ENCODE data around the gene RAB1B. TPM values are rescaled to one million over a fixed set of nuclear protein-coding genes. Genes with fewer than 3 reads are reported as not detected.

RAB1B gene
- total and polyA plus RNA-seq, 12 donors, result 117 to 153 (median 132) TPM

DNA sequence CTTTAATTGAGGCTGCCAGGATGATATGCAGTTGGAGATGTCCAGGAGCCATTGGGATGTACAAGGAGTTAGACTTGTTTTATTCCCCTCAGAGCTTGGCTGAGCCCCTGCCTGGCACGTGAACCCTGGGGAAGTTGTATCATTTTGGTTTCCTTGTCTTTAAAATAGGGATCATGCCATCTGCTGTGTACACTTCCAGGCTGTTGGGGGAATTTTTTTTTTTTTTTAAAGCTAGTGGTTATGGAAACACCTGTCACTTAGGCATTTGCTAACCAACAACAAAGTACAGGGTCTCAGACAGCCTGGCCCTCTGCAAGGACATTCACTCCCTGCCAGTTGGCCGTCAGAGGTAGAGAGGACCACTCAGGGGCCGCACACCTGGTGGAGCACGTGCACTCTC lies 8.5 kb upstream of the RAB1B start:
- DNase-seq (no peak), ATAC-seq (no peak)
- WGBS, 2 donors, result 92 to 96% methylated on average over 4 of the region's 4 CpGs
- H3K27me3 ChIP-seq, result peaks cover 0 to 17% (median 0%) of the 10 kb centered on the region in 7 donors
- no peak overlapping the region for H3K27ac ChIP-seq
- H3K4me1 ChIP-seq, result peaks cover 0 to 19% (median 13%) of the 10 kb centered on the region in 9 donors
- TF ChIP-seq, protein P1, sequence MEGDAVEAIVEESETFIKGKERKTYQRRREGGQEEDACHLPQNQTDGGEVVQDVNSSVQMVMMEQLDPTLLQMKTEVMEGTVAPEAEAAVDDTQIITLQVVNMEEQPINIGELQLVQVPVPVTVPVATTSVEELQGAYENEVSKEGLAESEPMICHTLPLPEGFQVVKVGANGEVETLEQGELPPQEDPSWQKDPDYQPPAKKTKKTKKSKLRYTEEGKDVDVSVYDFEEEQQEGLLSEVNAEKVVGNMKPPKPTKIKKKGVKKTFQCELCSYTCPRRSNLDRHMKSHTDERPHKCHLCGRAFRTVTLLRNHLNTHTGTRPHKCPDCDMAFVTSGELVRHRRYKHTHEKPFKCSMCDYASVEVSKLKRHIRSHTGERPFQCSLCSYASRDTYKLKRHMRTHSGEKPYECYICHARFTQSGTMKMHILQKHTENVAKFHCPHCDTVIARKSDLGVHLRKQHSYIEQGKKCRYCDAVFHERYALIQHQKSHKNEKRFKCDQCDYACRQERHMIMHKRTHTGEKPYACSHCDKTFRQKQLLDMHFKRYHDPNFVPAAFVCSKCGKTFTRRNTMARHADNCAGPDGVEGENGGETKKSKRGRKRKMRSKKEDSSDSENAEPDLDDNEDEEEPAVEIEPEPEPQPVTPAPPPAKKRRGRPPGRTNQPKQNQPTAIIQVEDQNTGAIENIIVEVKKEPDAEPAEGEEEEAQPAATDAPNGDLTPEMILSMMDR (IDR thresholded peaks at IDR 0.05), result no peak
- peaks cover 0 to 58% (median 4%) of the 10 kb centered on the region in 9 donors for H3K36me3 ChIP-seq
- H3K9me3 ChIP-seq, result no peaks in the 10 kb centered on the region
- no peak overlapping the region for H3K4me3 ChIP-seq
- intact Hi-C loops (cut with DNase I), result loop anchor here in 4 of 10 donors (1.0 to 2.0 kb wide), 3 partner anchors 37 to 77 kb away; no protein-coding TSS in a partner anchor

DNA sequence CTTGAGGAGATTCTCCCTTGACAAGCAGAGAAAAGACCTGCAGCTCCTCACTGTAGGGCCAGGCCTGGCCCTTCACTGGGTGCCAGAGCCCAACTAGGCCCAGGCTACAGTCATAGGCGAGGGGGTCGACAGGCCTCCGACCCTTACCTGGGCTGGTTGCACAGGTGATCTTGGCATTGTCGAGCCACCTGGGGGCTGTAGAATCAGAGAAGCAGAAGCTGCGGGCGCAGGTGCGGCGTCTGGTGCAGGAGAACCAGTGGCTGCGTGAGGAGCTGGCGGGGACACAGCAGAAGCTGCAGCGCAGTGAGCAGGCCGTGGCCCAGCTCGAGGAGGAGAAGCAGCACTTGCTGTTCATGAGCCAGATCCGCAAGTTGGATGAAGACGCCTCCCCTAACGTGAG lies 6.9 kb upstream of the RAB1B start:
- H3K4me1 ChIP-seq, result peaks cover 0 to 20% (median 13%) of the 10 kb centered on the region in 9 donors
- no peak overlapping the region for H3K27ac ChIP-seq
- no peak overlapping the region for H3K4me3 ChIP-seq
- intact Hi-C loops (cut with DNase I), result no loop called here
- 92 to 94% methylated on average over 16 of the region's 16 CpGs for WGBS, 2 donors
- no peaks in the 10 kb centered on the region for H3K9me3 ChIP-seq
- ATAC-seq (no peak), DNase-seq (no peak)
- H3K36me3 ChIP-seq, result peaks cover 0 to 74% (median 4%) of the 10 kb centered on the region in 9 donors
- peaks cover 0 to 9% (median 0%) of the 10 kb centered on the region in 7 donors for H3K27me3 ChIP-seq
- TF ChIP-seq, protein P1 (IDR thresholded peaks at IDR 0.05), result no peak

DNA sequence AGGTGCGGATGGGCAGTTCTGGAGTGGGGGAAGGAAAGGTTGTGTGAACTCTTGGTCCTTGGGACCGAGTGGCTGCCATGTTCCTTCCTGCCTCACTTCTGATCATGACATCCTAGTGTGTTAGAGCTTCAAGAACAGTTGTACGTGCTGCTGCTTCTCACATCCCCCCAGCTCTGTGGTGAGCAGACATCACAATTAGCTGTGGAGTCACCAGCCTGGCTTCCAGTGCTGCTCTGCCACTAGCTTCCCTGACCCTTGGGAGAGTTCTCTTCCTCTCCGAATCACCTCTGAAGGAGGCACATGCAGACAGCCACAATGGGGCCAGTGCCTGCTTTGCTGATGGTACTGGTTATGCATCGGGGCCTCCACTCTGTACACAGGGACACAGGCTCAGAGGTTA lies 6.2 kb upstream of the RAB1B start:
- Histone ChIP-seq H3K36me3 (peaks cover 0 to 75% (median 4%) of the 10 kb centered on the region in 9 donors), H3K27ac (no peak overlapping the region), H3K4me1 (peaks cover 3 to 20% (median 14%) of the 10 kb centered on the region in 9 donors), H3K9me3 (no peaks in the 10 kb centered on the region), H3K4me3 (no peak overlapping the region), H3K27me3 (peaks cover 0 to 5% (median 0%) of the 10 kb centered on the region in 7 donors)
- intact Hi-C loops (cut with DNase I), result no loop called here
- ATAC-seq (no peak), DNase-seq (no peak)
- 88 to 93% methylated on average over 5 of the region's 5 CpGs for WGBS, 2 donors
- TF ChIP-seq, protein P1 (IDR thresholded peaks at IDR 0.05), result no peak

DNA sequence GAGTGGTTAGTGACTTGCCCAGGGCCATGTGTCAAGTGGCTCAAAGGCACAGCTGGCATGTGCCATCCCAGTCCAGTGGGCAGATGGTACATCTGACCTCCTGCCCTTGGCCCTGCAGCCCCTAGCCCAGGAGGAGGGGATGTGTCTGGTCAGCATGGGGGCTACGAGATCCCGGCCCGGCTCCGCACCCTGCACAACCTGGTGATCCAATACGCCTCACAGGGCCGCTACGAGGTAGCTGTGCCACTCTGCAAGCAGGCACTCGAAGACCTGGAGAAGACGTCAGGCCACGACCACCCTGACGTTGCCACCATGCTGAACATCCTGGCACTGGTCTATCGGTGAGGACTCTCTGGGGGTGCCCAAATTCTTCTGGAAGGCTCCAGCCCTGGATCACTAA lies 5.7 kb upstream of the RAB1B start:
- Histone ChIP-seq H3K27ac (no peak overlapping the region), H3K9me3 (no peaks in the 10 kb centered on the region), H3K4me1 (peaks cover 3 to 20% (median 15%) of the 10 kb centered on the region in 9 donors), H3K4me3 (no peak overlapping the region), H3K27me3 (no peaks in the 10 kb centered on the region), H3K36me3 (peaks cover 0 to 75% (median 4%) of the 10 kb centered on the region in 9 donors)
- intact Hi-C loops (cut with DNase I), result no loop called here
- no peak for ATAC-seq
- DNase-seq, result no peak
- TF ChIP-seq, protein P1 (IDR thresholded peaks at IDR 0.05), result no peak
- WGBS, 2 donors, result 96 to 97% methylated on average over 12 of the region's 12 CpGs

Data from heart right ventricle (tissue), 16 donors.